IMR-90 (cell line): ENCODE data around the gene SERPINB2.

ENCODE experiments used
- MXI1 ChIP-seq: IDR thresholded peaks from 2 replicates; pipeline ENCODE4 v1.6.1; 2012; ENCODE audit warnings: low read depth, mild to moderate bottlenecking, low read length, moderate library complexity, borderline replicate concordance
- RAD21 ChIP-seq: IDR thresholded peaks from 2 replicates; pipeline ENCODE4 v1.6.1; 2012; ENCODE audit warnings: low read length, improper control_type of control experiment
- RCOR1 ChIP-seq: IDR thresholded peaks from 2 replicates; pipeline ENCODE4 v1.6.1; 2012; ENCODE audit warnings: mild to moderate bottlenecking, low read length, improper control_type of control experiment; ENCODE audit not compliant: insufficient replicate concordance
- TF ChIP-seq, protein P1 (sequence below): conservative IDR thresholded peaks from 2 replicates; pipeline ENCODE4 v1.5.1; 2012; ENCODE audit warnings: mild to moderate bottlenecking, low read depth, low read length, improper control_type of control experiment

DNA sequence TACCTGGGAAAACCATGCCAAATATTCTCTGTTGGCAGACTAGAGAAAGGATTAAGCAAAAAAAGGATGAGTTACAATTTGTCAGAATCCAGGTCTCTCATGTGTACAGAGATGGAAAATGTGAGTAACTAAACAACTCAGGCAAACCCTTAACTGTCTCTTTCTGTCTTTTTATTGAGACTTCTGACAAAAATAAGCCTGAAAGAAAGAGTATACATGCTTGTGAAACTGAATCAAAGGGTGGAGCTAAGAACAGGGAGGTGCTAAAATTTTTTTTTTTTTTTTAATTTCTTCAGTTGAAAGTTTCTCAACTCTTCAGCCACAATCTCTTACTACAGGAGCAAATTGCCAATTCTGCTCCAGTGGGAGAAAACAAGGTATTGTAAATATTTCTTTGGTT, 20.2 kb downstream of the SERPINB2 start, which contains the start of gene SERPINB10:
- TF ChIP-seq, protein P1, sequence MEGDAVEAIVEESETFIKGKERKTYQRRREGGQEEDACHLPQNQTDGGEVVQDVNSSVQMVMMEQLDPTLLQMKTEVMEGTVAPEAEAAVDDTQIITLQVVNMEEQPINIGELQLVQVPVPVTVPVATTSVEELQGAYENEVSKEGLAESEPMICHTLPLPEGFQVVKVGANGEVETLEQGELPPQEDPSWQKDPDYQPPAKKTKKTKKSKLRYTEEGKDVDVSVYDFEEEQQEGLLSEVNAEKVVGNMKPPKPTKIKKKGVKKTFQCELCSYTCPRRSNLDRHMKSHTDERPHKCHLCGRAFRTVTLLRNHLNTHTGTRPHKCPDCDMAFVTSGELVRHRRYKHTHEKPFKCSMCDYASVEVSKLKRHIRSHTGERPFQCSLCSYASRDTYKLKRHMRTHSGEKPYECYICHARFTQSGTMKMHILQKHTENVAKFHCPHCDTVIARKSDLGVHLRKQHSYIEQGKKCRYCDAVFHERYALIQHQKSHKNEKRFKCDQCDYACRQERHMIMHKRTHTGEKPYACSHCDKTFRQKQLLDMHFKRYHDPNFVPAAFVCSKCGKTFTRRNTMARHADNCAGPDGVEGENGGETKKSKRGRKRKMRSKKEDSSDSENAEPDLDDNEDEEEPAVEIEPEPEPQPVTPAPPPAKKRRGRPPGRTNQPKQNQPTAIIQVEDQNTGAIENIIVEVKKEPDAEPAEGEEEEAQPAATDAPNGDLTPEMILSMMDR, result no peak
- TF ChIP-seq RAD21 (no peak), RCOR1 (no peak), MXI1 (no peak)
